Activated CD4-positive, alpha-beta T cell treated with anti-CD3 and anti-CD28 coated beads, Interleukin-2, Interleukin-6, amounts not matched to agents 100 ng/mL and 50 ng/mL, durations not matched to agents 16 hours and 8 hours (primary cell): ENCODE results near the gene C1QTNF2.
A peak's percentile ranks its signal among the peaks of the same experiment; 100 is the strongest.
"Not testable (repeated sequence)": the region's sequence is repeated elsewhere in the genome, so short reads cannot be mapped to it uniquely, and the experiment has no call there.

ENCODE experiments used
- DNase-seq: peaks from one replicate; pipeline ENCODE4 v3.0.0-alpha.2; 2020

C1QTNF2 gene

DNA sequence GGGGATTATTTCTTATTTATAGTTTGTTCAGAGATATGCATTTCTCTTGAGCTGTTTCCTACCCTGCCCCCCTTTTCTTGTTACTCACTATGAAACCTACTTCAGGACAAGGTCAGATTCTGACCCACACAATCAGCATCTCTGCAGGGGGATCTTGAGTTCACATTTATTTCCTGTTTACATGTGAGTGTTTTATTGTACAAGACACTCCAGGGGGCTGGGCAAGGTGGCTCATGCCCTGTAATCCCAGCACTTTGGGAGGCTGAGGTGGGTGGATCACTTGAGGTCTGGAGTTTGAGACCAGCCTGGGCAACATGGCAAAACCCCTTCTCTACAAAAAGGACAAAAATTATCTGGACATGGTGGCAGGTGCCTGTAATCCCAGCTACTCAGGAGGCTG lies 29.9 kb downstream of the C1QTNF2 start:
- not testable (repeated sequence) for DNase-seq

DNA sequence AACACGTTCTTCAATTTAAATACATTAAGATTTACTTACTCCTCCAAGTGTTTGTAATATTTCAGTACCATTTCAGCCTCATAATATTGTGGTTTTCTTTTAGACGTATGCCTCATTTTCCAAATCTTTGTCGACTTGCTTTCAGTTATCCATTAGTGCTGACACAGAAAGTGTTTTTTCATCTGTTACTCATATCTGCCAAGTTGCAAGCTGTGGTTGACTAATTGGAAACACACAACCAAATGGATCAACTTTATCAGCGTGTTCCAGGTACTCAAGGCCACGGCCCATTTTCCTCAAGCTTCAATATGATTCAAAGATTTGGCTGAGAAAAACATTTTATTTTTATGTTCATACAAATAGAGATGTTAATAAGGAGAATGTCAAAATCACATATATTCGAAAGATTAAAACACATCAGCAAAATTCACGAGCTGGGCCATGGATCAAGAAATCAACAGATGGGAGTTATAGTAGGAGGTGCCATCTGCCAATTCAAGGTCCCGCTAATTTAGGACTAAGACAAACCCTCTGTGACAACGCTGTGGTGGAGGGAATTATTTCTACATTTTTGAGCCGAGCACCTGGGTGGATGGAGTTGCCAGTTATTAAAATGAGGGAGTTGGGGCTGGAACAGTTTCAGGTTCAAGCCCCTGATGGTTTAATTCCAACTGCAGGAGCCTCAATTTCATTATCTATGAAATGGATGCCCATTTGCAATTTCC lies 30.9 kb downstream of the C1QTNF2 start:
- peak; percentile 31 for DNase-seq

DNA sequence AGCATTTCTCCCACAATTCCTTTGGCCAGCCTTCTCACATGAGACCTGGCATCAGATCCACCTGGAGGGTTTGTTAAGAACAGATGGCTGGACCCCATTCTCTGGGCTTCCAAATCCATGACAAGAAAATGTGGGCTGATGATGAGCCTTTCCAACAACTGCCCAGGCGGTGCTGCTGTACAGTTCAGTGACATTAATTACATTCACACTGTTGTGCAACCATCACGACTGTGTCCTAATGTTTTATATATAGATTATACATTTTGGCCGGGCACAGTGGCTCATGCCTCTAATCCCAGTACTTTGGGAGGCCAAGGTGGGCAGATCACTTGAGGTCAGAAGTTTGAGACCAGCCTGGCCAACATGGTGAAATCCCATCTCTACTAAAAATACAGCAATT lies 35.7 kb downstream of the C1QTNF2 start:
- not testable (repeated sequence) for DNase-seq

DNA sequence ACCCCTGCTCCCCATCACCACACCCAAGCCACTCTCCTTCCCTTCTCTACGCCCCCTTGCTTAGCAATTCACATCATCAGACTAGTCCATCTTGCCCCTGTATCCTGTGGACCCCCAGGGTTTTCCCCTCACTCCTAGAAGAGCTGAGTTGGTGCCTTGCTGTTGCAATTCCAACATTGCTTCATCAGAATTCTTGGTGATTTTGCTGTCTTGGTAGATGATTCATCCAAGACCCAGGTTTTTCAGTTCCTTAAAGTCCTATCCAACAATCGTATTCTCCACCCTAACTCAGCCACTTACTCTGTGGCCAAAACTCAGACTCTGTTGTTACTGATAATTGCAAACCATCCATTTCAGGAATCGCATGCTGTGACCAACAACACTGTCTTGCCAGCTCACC lies 36.7 kb downstream of the C1QTNF2 start:
- no peak for DNase-seq

DNA sequence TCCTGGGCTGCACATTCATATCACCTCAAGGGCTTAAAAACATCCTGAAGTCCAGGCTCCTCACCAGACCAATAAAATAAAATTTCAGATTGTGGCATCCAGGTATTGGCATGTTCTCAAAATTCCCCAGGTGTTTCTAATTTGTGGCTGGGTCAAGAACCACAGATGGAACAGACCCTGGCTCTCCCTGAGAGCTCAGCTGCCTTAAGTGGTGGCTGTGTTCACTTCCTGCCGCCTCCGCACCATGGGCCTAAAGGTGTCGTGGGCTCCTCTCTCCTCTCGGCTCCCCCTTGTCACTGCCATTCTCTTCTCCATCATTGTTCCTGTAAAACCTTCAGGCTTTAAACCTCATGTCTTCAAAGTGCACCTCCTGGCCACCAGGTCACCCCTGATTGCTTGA lies 40.2 kb downstream of the C1QTNF2 start:
- DNase-seq, result no peak

DNA sequence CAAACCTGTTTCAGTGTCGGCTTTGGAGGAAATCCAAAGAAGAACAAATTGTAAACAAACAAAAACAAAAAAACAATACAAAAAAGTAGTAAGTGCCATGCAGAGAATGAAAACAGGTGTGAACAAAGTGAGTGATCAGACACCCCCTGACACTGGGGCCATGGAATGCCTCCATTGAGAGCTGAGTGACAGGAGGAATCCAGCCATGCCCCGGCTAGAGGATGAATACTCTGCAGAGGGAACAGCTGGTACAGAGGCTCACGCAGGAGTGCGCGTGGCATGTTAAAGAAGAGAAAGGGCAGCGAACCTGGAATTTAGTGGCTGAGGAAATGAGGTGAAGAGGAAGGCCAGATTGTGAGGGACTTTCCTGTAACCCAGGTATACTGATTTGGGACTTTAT lies 42.6 kb downstream of the C1QTNF2 start:
- DNase-seq, result no peak

DNA sequence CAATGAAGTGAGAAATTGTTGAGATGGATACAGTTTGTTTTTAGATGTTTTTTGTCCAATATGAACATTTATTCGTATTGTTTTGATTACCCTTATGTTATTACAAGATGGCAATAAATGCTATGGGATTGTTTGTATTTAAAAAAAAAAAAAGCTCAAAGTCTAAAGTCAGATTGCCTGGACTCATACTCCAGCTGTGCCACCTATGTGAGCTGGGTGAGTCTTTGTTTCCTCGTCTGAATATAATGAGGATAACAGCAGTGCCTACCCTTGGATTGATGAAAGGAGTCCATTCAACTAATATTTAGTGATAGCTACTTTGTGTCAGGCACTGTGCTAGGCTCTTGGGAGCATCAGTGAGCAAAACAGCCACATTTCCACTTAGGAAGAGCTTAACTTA lies 43.4 kb downstream of the C1QTNF2 start:
- DNase-seq, result no peak

DNA sequence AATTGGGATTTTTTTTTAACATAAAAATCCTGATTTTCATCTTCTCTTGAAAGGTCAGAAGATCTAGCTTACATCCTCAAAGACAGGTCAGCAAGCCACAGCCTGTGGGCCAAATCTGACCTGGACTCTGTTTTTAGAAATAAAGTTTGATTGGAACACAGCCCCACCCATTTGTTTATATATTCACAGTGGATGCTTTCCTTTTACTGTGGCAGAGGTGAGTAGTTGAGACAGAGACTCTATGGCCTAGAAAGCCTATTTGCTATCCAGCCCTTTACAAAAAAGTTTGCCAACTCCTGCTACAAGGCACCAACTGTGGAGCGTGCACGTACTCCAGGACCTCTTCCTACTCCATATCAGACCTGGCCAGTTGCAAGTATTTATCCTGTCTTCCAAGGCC lies 44.7 kb downstream of the C1QTNF2 start:
- DNase-seq, result no peak

DNA sequence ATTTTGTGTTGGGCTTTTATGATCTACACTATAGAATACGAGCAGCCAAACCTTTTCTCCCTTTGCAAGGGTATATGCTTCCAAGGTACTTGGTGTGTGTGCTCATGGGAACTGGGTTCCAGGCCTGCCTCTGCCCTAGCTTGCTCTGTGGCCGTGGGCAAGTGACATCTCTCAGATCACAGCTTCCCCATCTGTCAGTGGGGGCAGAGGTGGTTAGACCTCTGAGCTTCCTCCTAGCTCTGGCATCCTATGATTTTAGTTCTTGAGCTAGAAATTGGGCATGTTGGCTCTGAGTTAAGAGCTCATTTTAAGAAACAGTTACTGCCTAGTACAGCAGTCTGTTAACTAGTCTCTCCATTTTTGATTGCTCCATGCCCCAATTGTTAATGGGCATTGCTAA lies 45.5 kb downstream of the C1QTNF2 start:
- DNase-seq, result no peak

DNA sequence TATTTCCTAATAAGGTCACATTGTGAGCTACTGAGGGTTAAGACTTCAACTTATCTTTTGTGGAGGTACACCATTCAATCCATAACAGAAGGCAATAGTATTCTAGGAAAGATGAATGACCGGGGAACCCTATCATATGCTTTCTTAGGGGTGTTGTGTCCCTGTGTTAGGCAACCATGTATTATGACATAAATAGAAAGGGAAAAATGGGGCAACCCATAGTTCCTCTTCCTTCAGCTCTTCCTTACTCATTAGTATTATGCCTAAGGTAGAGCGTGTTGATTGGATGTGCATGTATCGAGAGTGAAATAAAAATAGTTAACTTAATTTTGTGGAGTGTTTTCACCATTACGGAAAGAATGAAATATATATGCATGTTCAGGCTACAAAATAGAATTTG lies 52.0 kb downstream of the C1QTNF2 start:
- no peak for DNase-seq

DNA sequence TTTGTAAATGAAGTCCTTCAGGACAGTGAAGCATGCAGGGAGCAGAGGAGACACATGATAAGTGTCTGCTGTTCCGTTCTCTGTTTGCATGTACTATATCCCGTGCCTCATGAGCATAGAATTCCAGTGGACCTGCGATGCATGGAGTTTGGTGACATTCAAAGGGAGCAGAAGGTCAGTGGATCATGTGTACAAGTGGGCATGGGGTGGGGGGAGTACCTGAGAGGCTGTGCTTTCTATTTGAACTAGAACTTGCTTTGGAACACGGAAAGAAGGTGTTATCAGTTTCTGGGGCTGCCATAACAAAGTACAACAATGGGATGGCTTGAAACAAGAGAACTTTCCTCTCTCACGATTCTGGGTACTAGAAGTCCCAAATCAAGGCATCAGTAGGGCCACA lies 53.0 kb downstream of the C1QTNF2 start:
- no peak for DNase-seq

DNA sequence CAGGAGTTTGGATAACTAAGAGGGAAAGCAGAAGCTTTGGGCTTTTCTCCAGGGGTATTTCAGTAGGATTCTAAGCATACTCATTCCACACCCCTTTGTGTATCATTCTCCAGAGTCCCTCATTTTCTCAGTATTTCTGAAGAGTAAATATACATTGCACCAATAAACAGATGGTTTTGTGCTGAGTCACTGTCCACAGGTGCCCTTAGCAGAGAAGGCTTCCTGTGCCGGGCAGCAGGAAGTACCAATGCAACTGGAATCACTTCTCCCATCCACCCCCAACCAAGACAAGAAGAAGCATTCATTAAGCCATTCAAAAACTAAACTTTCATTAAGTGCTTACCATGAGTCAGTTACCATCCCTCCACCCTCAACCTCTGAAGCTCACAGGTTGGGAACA lies 54.5 kb downstream of the C1QTNF2 start:
- DNase-seq, result no peak

DNA sequence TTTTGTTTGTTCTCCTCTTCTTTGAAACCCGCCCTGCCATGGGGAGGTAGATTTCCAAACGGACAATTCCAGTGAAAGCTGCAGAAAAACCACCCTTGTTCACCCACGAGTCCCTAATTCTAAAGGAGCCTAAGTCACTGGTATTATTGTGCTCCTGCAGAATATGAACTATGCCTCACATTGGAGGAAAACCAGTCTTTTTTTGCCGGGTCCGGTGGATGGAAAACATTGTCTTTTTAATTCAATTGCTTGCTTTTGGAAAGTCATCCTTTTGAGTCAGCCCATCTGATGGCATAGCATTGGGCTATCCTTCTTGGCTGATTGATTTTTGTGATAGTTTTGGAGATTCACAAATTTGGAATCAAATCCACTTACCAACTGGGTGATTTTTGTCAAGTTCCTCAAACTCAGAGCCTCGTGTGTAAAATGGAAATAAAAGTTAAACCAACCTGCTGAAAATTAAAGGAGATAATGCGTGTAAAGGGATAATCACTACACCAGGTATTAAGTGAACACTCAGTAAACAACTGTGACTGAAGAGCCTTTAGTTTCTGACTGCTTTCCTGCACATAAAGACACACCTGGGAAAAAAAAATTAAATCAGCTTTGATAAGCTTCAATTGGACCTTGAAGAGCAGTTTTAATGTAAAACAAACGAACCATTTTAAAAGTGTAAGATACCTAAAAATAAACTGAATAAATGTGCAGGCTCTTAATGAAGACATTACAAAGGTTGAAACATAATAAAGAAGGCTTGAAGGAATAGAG lies 57.3 kb downstream of the C1QTNF2 start:
- no peak for DNase-seq

DNA sequence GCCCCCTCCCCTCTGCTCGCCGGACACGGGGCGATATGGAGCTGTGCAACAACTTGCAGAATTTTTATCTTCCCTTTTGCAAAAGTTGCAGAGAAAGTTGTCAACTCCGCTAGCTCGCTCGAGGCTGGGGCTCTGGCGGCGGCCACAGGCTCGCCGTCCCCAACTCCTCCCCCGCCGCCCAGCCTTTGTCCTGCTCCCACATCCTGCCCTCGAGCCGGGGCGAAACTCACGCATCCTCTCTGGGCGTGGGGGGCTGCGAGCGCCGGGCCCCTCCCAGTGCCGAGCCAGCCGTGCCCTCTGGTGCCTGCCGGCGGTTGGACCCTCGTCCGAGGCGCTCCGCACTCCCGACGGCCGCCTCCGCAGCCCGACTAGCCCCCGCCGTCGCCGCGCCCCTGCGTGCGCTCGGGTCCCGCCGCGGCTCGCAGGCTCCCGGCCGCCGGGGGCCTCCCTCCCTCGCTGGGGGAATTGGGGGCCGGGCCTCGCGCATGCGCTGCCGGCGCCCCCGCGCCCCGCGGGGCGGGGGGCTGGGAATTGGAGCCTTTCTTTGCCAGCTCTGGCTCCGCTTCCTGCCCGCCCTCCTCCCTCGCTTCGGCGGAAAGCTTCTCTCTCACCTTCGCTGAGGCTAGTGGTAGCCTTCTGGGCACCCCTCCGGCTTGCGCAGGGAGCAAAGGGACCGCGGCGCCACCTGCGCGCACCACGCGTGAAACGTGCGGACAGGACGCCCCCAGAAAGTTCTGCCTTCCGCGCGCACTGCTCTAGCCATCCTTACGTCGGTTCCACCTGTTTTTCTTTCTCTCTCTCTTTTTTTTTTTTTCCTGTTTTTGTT lies 58.1 kb downstream of the C1QTNF2 start, which contains the start of gene CCNJL:
TSS of gene CCNJL (minus strand) at position 431 of the 826 bp plus-strand sequence. CDS start 641 bp downstream, outside the sequence.
- DNase-seq, result no peak

DNA sequence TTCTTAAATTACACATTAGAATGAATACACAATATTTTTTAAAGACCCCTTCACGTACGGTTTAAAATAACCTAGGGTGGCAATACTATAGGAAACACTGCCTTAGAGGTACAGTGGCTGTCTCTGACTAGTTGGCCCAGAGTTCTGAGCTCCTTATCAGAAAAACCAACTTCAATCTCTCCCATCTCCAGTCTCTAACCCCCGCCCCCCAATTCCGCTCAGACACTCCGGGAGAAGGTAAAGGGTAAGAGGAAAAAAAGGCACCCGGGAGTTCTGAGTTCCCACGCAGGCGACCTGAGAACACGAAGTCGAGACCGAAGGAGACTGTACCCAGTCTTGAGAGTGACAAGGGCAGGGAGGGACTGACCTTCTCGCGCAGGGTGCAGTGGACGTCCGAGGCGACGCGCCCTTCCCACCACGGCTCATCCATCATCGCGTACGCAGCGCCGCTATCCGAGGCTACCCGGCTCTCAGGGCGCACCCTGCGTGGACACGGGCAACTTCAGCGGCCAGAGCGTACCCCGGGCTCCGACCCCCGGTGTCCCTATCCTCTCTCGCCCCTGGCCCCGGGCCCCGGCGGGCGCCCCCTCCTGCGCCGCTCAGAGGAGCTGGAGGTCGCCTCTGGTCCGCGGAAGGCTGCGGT lies 58.8 kb downstream of the C1QTNF2 start:
- DNase-seq, result no peak

DNA sequence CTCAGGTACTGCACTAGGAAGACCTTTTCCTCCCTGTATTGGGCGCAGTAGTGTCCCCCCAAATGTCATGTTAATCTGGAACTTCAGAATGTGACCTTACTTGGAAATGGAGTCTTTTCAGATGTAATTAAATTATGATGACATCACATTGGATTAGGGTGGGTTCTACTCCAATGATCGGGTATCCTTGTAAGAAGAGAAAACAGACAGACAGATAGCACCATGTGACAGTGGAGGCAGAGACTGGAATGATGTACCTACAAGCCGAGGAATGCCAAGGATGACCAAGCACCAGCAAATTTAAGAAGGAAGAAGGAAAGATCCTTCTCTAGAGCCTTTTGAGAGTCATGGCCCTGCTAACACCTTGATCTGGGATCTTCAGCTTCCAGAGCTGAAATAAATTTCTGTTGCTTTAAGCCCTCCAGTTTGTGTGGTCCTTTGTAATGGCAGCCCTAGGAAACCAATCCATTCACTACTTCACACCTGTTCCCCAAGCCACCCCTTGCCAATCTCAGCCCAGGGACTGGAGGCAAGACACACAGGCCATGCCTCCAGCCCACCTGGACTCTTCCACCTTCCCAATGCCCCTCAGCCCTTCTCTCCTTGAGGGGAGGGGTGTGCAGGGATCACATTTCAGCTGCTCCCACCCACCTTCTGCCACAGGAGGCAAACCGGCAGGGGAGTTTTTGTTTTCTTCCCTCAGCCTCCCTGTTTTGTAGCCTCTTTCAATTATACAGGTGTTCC lies 59.7 kb downstream of the C1QTNF2 start:
- no peak for DNase-seq

DNA sequence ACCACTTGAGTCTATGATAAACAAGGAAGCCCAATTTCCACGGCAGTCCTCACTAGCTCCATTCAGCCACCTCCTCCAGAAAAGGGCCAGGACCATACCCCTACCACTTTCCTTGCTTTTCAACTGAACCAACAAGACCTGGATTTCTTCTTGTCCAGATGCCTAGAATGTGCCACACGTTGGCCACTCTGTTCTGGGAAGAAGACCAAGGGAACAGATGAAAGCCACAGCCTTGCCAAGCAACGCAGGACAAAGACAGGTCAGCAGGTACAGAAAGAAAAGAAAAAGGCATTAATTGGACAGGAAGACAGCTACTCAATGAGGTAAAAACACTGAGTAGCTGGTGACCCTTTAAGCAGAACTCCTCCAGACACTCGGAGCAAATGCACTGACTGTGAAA lies 60.3 kb downstream of the C1QTNF2 start:
- no peak for DNase-seq

DNA sequence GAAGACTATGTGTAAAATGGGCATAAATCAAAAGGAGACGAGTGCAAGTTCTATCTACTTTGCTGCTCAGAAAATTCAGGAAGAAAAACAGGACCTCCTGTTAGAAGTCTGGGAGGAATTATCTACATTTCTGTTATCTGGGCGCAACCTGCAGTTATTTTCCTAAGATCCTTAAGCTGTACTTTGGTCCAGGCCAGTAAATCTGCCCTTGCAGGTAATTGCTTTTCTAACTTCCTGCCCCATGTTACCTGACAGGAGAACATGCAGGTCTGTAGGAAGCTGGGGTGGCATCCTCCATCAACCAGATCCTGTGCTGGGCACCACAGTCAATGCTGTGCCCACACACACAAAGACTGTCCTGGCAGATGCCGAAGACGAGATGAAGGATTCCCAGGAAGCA lies 63.7 kb downstream of the C1QTNF2 start:
- no peak for DNase-seq

DNA sequence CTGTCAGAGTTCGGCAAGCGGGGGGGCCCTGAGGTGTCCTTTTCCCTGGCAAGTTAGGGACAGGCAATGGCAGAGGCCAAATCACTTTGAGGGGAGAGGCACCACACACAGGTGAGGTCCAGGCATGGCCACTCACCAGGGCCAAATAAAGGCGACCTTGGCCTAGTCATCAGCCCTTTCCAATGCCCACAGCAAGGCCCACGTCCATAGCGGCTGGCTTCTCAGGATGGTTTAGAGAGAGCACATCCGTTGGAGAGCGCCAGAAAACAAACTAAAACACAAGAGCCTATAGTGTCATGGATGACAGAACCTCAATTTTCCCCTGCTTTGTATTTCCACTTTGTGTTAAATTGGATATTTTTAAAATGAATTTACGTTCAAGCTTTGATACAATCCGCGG lies 65.1 kb downstream of the C1QTNF2 start:
- DNase-seq, result no peak

DNA sequence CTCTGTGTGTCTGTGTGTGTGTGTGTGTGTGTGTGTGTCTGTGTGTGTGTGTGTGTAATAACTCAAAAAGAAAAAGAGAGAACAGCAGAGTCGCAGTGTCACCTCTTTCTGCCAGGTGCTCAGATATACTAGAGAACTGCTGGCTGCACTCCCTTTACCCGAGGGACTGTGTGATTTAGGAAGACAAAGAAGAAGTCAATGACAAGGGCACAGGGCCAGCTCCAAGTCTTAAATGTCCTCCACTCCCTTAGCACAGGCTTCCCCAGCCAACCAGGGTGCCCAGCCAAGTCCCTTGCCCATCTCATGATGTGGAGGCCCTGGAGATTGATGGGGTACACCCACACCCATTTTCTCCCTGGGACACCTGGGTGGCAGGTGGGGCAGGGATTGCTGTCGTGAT lies 66.7 kb downstream of the C1QTNF2 start:
- DNase-seq, result no peak

DNA sequence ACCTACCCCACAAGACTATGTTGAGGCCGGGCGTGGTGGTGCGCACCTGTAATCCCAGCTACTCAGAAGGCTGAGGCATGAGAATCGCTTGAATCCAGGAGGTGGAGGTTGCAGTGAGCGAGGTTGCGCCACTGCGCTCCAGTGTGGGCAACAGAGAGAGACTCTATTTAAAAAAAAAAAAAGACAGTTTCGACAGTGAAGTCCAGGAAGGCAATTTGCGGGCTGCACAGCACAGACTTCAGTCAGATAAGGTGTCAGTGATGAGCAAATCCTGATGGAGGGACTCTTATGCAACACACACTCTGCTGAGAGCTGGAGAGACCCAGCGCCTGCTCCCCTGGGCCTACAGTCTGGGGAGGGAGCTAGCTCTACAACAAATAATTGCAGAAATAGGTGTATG lies 72.2 kb downstream of the C1QTNF2 start:
- no peak for DNase-seq

DNA sequence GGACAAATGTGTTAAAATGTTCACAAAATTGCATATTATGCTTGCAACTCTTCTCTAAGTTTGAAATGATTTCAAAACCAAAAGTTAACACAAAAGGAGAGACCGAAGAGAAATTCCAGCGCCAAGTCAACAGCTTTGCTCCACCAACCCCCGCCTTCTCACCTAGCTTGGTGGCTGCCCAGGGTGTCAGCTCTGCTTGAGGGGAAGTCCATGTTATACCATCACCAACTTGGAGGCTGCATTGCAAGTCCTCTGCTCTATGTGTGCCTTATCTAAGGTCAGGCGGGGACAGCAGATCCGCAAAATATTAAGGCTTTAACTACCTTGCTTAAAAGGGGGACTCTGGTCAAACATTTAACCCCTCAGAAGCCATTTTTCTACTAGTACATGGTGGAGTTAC lies 72.7 kb downstream of the C1QTNF2 start:
- no peak for DNase-seq
